CD8-positive, alpha-beta memory T cell (primary cell): ENCODE measurements around the gene SLC52A3. TPM values are rescaled to one million over a fixed set of nuclear protein-coding genes. Genes with fewer than 3 reads are reported as not detected.
A peak's percentile ranks its signal among the peaks of the same experiment; 100 is the strongest.

Source experiments
- CTCF ChIA-PET: fragments of 350-600 bp; sonication (Branson Sonifier 250); formaldehyde crosslinking; loops from one replicate; lab custom pipeline; 2021; ENCODE audit warnings: antibody characterized with exemption; lab: Charles Lee
- POLR2A ChIA-PET: fragments of 350-600 bp; sonication (Branson Sonifier 250); formaldehyde crosslinking; loops from one replicate; lab custom pipeline; 2021; ENCODE audit warnings: antibody characterized with exemption; lab: Charles Lee
- DNase-seq, 5 donors: peaks; one replicate each; pipeline versions ENCODE4 v3.0.0 to v3.0.0-alpha.2; 2020 to 2022; ENCODE audit warnings: mixed read lengths in 1 of 5
- H3K27ac ChIP-seq: one replicate; pipeline ENCODE4 v1.7.0; 2013; ENCODE audit warnings: low read depth, mild to moderate bottlenecking, low read length, moderate library complexity
- H3K27me3 ChIP-seq: 2 replicates; pipeline ENCODE4 v1.7.0; 2013; ENCODE audit warnings: low read length, mild to moderate bottlenecking; ENCODE audit not compliant: insufficient read depth, poor library complexity, severe bottlenecking
- H3K36me3 ChIP-seq: 2 replicates; pipeline ENCODE4 v1.7.0; 2013; ENCODE audit warnings: mild to moderate bottlenecking, low read length, moderate library complexity; ENCODE audit not compliant: insufficient read depth
- H3K4me1 ChIP-seq: 2 replicates; pipeline ENCODE4 v1.7.0; 2013; ENCODE audit warnings: mild to moderate bottlenecking, low read length, moderate library complexity; ENCODE audit not compliant: insufficient read depth
- H3K4me3 ChIP-seq: 2 replicates; pipeline ENCODE4 v1.7.0; 2013; ENCODE audit warnings: mild to moderate bottlenecking, low read length
- H3K9me3 ChIP-seq: 2 replicates; pipeline ENCODE4 v1.7.0; 2013; ENCODE audit warnings: mild to moderate bottlenecking, low read length
- H3K27ac Mint-ChIP-seq, 8 donors: one replicate each; pipeline ENCODE4 v1.8.0; 2020 to 2021; ENCODE audit warnings: mixed read lengths in 8 of 8, mild to moderate bottlenecking in 6 of 8, inconsistent platforms in 3 of 8, moderate library complexity in 3 of 8
- H3K27me3 Mint-ChIP-seq, 2 donors: one replicate each; pipeline ENCODE4 v1.8.0; 2020 to 2021; ENCODE audit warnings: mixed read lengths in 2 of 2, mild to moderate bottlenecking in 1 of 2, moderate library complexity in 1 of 2
- H3K36me3 Mint-ChIP-seq, 3 donors: one replicate each; pipeline ENCODE4 v1.8.0; 2020 to 2021; ENCODE audit warnings: mixed read lengths in 3 of 3, inconsistent platforms in 1 of 3, mild to moderate bottlenecking in 1 of 3
- H3K4me1 Mint-ChIP-seq, 3 donors: one replicate each; pipeline ENCODE4 v1.8.0; 2020 to 2021; ENCODE audit warnings: mixed read lengths in 3 of 3, inconsistent platforms in 1 of 3, mild to moderate bottlenecking in 1 of 3
- H3K4me3 Mint-ChIP-seq, 7 donors: one replicate each; pipeline ENCODE4 v1.8.0; 2020 to 2021; ENCODE audit warnings: mixed read lengths in 7 of 7, mild to moderate bottlenecking in 6 of 7, moderate library complexity in 4 of 7, inconsistent platforms in 2 of 7
- H3K9me3 Mint-ChIP-seq, 5 donors: one replicate each; pipeline ENCODE4 v1.8.0; 2020 to 2022; ENCODE audit warnings: mixed read lengths in 5 of 5, mild to moderate bottlenecking in 3 of 5, moderate library complexity in 2 of 5, inconsistent platforms in 1 of 5
- polyA plus RNA-seq: library from polyadenylated mRNA; unstranded; fragments of 300-500 nt; fragmentation: Illumina TruSeq; gene quantifications from one replicate; pipeline ENCODE4 v1.2.3, GENCODE V29; 2021
- total RNA-seq, 2 experiments: library from RNA; stranded (reverse); gene quantifications; one replicate each; pipeline ENCODE4 v1.2.3, GENCODE V29; 2021

The SLC52A3 gene
- total and polyA plus RNA-seq, 3 experiments from 2014 or later: not detected

- ChIA-PET POLR2A (no interaction called here), CTCF (no interaction called here)
- H3K27me3 Mint-ChIP-seq: peaks cover 28 to 40% of the 10 kb centered on the region in 2 donors
- no peaks in the 10 kb centered on the region for H3K4me1 ChIP-seq
- H3K9me3 Mint-ChIP-seq: peaks cover 0 to 9% (median 2%) of the 10 kb centered on the region in 5 donors
- DNase-seq: no peak
- no peaks in the 10 kb centered on the region for H3K9me3 ChIP-seq
- H3K36me3 ChIP-seq: no peaks in the 10 kb centered on the region
- peaks cover 0 to 6% (median 0%) of the 10 kb centered on the region in 3 donors for H3K36me3 Mint-ChIP-seq
- peaks cover 3% of the 10 kb centered on the region for H3K27me3 ChIP-seq
- no peak overlapping the region for H3K4me3 ChIP-seq
- H3K4me1 Mint-ChIP-seq: peaks cover 0 to 2% (median 0%) of the 10 kb centered on the region in 3 donors
- no peak overlapping the region for H3K4me3 Mint-ChIP-seq
- H3K27ac ChIP-seq: no peak overlapping the region
- H3K27ac Mint-ChIP-seq: peak overlapping the region in 1 of 8 donors; percentile 24
Observed at GRCh38 chr20:711576-711975, 56.7 kb downstream of the SLC52A3 start.

DNA sequence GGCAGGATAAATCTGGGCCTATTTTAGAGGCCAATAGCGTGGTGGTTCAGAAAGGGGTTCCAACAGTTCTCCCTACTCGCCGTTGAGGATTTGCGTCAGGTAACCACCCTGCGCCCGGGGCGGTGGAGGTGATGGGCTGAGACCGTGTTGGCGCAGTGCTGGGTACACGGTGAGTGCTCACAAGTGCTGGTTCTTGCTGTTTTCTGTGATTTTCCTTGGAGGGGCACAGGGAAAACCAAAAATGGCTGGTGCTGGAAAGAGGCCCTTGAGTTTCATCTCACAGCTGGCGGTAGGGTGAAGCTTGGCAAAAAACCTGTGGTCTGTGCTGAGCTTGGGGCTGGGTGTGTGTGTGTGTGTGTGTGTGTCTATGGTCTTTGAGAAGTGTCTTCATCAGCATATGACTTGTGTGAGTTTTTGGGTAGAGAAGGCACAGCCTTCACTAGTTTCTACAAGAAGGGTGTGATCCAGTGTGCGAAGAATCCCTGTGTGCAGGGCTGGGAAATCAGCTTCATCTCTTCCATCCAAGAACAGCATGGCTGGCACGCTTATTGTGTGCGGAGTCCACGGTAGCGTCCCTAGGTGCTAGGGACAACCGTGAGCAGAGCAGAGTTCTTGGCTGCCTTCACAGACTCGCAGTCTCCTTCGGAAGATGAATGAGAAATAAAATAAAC lies 57.4 kb downstream of the SLC52A3 start:
- Mint-ChIP-seq H3K36me3 (peaks cover 0 to 6% (median 0%) of the 10 kb centered on the region in 3 donors), H3K27ac (no peak overlapping the region), H3K27me3 (peaks cover 29 to 41% of the 10 kb centered on the region in 2 donors), H3K4me1 (peaks cover 0 to 2% (median 0%) of the 10 kb centered on the region in 3 donors), H3K9me3 (peaks cover 0 to 9% (median 2%) of the 10 kb centered on the region in 5 donors), H3K4me3 (no peak overlapping the region)
- ChIA-PET POLR2A (no interaction called here), CTCF (no interaction called here)
- Histone ChIP-seq H3K4me1 (no peaks in the 10 kb centered on the region), H3K36me3 (no peaks in the 10 kb centered on the region), H3K27me3 (peaks cover 3% of the 10 kb centered on the region), H3K9me3 (no peaks in the 10 kb centered on the region), H3K27ac (no peak overlapping the region), H3K4me3 (no peak overlapping the region)
- DNase-seq: no peak

Other genes starting within 250 kb of the SLC52A3 start
- 100 to 1,000 TPM; 172 to 173 TPM for gene CSNK2A1, start 224.7 kb downstream of the SLC52A3 start, total RNA-seq
- gene CSNK2A1, start 224.7 kb downstream of the SLC52A3 start, polyA plus RNA-seq: 53.1 TPM
- not detected for gene TCF15, start 158.2 kb downstream of the SLC52A3 start, total RNA-seq
- gene TCF15, start 158.2 kb downstream of the SLC52A3 start, polyA plus RNA-seq: not detected
- 10 to 100 TPM; 25.9 to 26.3 TPM for gene SRXN1, start 115.3 kb downstream of the SLC52A3 start, total RNA-seq
- 20.3 TPM for gene SRXN1, start 115.3 kb downstream of the SLC52A3 start, polyA plus RNA-seq
- gene SCRT2, start 92.7 kb downstream of the SLC52A3 start, total RNA-seq: not detected
- not detected for gene SCRT2, start 92.7 kb downstream of the SLC52A3 start, polyA plus RNA-seq
- 10 to 100 TPM; 13.3 to 15.0 TPM for gene FAM110A, start 65.2 kb upstream of the SLC52A3 start, total RNA-seq
- gene FAM110A, start 65.2 kb upstream of the SLC52A3 start, polyA plus RNA-seq: 14.9 TPM
- gene ANGPT4, start 147.8 kb upstream of the SLC52A3 start, total RNA-seq: not detected
- not detected for gene ANGPT4, start 147.8 kb upstream of the SLC52A3 start, polyA plus RNA-seq
- not detected for gene RSPO4, start 233.8 kb upstream of the SLC52A3 start, total RNA-seq
- gene RSPO4, start 233.8 kb upstream of the SLC52A3 start, polyA plus RNA-seq: not detected